K562 (cell line): Measurements from ENCODE around the gene RUSC1. TPM values are rescaled to one million over a fixed set of nuclear protein-coding genes. Genes with fewer than 3 reads are reported as not detected.

ENCODE experiments used
- microRNA counts: library from miRNA; unstranded; fragments of <30 nt; microRNA quantifications from one replicate; lab custom pipeline; 2016
- microRNA-seq: library from miRNA; unstranded; fragments of <30 nt; microRNA quantifications from one replicate; pipeline ENCODE4, GENCODE V29; 2018; ENCODE audit warnings: borderline microRNAs expressed
- polyA plus RNA-seq, 8 experiments: library from polyadenylated mRNA; depleted of rRNA in 4 of 8; stranded (reverse) in 5 of 8; unstranded in 3 of 8; fragments of >200 nt; fragmentation: Nextera tagmentation in 2 of 8; fragmentation: Illumina TruSeq in 1 of 8; extraction: Ambion mirVana in 2 of 8; extraction: Trizol in 1 of 8; gene quantifications; 2 replicates each; pipeline versions ENCODE4 v1.2.1 to v1.2.3, GENCODE V29; 2011 to 2014; ENCODE audit warnings: inconsistent platforms in 1 of 8, missing spikeins in 1 of 8
- small RNA-seq: library from RNA; depleted of rRNA; stranded (forward); fragments of <200 nt; gene quantifications from one replicate; pipeline ENCODE3, GENCODE V24; 2014
- total RNA-seq, 7 experiments: library from RNA; depleted of rRNA in 6 of 7; stranded (reverse); fragments of >200 nt in 6 of 7; fragmentation: Illumina TruSeq in 2 of 7; extraction: Trizol in 2 of 7; gene quantifications; 2 replicates each; pipeline versions ENCODE4 v1.2.1 to v1.2.3, GENCODE V29; 2011 to 2021; ENCODE audit warnings: low replicate concordance in 1 of 7

RUSC1 gene
- total and polyA plus RNA-seq, 9 of the 15 experiments (the other 6 are each of a cell fraction or from before 2014, with no cell fraction given), result 5.7 to 68.3 (median 33.6) TPM

MicroRNA genes within 50 kb of the gene (microRNA counts, 767-probe panel; counts per million panel counts)
- microRNA hsa-miR-555 (lab: Ali Mortazavi, UCI), result not detected

Small RNA genes within 50 kb of the gene (microRNA-seq; reads per million reads assigned to microRNA genes)
- gene MIR555, result not detected

Small RNA genes within 50 kb of the gene (small RNA-seq; reads per million reads assigned to genes)
- 0.15 reads per million for gene RNU6-106P

Other genes starting within 250 kb of the RUSC1 start
Only the 7 nearest of the 15 such genes appear.
- gene MTX1, start 112.2 kb upstream of the RUSC1 start, total RNA-seq (2014; rRNA removed), result 98.4 and 165 TPM in 2 replicates
- 37.3 and 44.6 TPM in 2 replicates for gene MTX1, start 112.2 kb upstream of the RUSC1 start, total RNA-seq (2014; rRNA removed; fragmentation: Illumina TruSeq; extraction: Trizol)
- 65.1 and 66.9 TPM in 2 replicates for gene MTX1, start 112.2 kb upstream of the RUSC1 start, total RNA-seq (2015; rRNA removed; fragmentation: Illumina TruSeq; extraction: Trizol)
- 73.8 and 83.3 TPM in 2 replicates for gene MTX1, start 112.2 kb upstream of the RUSC1 start, total RNA-seq (2021)
- 65.8 and 73.3 TPM in 2 replicates for gene MTX1, start 112.2 kb upstream of the RUSC1 start, polyA plus RNA-seq (2011; rRNA removed)
- gene MTX1, start 112.2 kb upstream of the RUSC1 start, polyA plus RNA-seq (2014; fragmentation: Illumina TruSeq; extraction: Trizol), result 80.0 and 88.4 TPM in 2 replicates
- gene MTX1, start 112.2 kb upstream of the RUSC1 start, polyA plus RNA-seq (2014; fragmentation: Nextera tagmentation; extraction: Ambion mirVana), result 10 to 100 TPM; 29.1 to 66.3 TPM
- 83.5 and 90.5 TPM in 2 replicates for gene MTX1, start 112.2 kb upstream of the RUSC1 start, polyA plus RNA-seq (2014; rRNA removed)
- 6.4 and 10.6 TPM in 2 replicates for gene ENTREP3, start 65.4 kb upstream of the RUSC1 start, total RNA-seq (2014; rRNA removed)
- gene ENTREP3, start 65.4 kb upstream of the RUSC1 start, total RNA-seq (2014; rRNA removed; fragmentation: Illumina TruSeq; extraction: Trizol), result 1.9 and 2.0 TPM in 2 replicates
- gene ENTREP3, start 65.4 kb upstream of the RUSC1 start, total RNA-seq (2015; rRNA removed; fragmentation: Illumina TruSeq; extraction: Trizol), result 3.4 and 4.1 TPM in 2 replicates
- 41.8 and 43.0 TPM in 2 replicates for gene ENTREP3, start 65.4 kb upstream of the RUSC1 start, total RNA-seq (2021)
- 5.9 and 17.5 TPM in 2 replicates for gene ENTREP3, start 65.4 kb upstream of the RUSC1 start, polyA plus RNA-seq (2011; rRNA removed)
- 11.8 and 21.9 TPM in 2 replicates for gene ENTREP3, start 65.4 kb upstream of the RUSC1 start, polyA plus RNA-seq (2014; fragmentation: Illumina TruSeq; extraction: Trizol)
- 1 to 10 TPM; 2.0 to 2.1 TPM for gene ENTREP3, start 65.4 kb upstream of the RUSC1 start, polyA plus RNA-seq (2014; fragmentation: Nextera tagmentation; extraction: Ambion mirVana)
- 15.4 and 17.7 TPM in 2 replicates for gene ENTREP3, start 65.4 kb upstream of the RUSC1 start, polyA plus RNA-seq (2014; rRNA removed)
- gene SCAMP3, start 58.5 kb upstream of the RUSC1 start, total RNA-seq (2014; rRNA removed), result 101 and 132 TPM in 2 replicates
- 13.4 and 14.2 TPM in 2 replicates for gene SCAMP3, start 58.5 kb upstream of the RUSC1 start, total RNA-seq (2014; rRNA removed; fragmentation: Illumina TruSeq; extraction: Trizol)
- 24.0 and 25.4 TPM in 2 replicates for gene SCAMP3, start 58.5 kb upstream of the RUSC1 start, total RNA-seq (2015; rRNA removed; fragmentation: Illumina TruSeq; extraction: Trizol)
- 111 TPM in 2 replicates for gene SCAMP3, start 58.5 kb upstream of the RUSC1 start, total RNA-seq (2021)
- gene SCAMP3, start 58.5 kb upstream of the RUSC1 start, polyA plus RNA-seq (2011; rRNA removed), result 100 and 140 TPM in 2 replicates
- 86.1 and 100 TPM in 2 replicates for gene SCAMP3, start 58.5 kb upstream of the RUSC1 start, polyA plus RNA-seq (2014; fragmentation: Illumina TruSeq; extraction: Trizol)
- 10 to 100 TPM; 72.9 to 83.3 TPM for gene SCAMP3, start 58.5 kb upstream of the RUSC1 start, polyA plus RNA-seq (2014; fragmentation: Nextera tagmentation; extraction: Ambion mirVana)
- gene SCAMP3, start 58.5 kb upstream of the RUSC1 start, polyA plus RNA-seq (2014; rRNA removed), result 130 and 131 TPM in 2 replicates
- 36.4 and 40.2 TPM in 2 replicates for gene CLK2, start 47.4 kb upstream of the RUSC1 start, total RNA-seq (2014; rRNA removed)
- 24.2 and 25.6 TPM in 2 replicates for gene CLK2, start 47.4 kb upstream of the RUSC1 start, total RNA-seq (2014; rRNA removed; fragmentation: Illumina TruSeq; extraction: Trizol)
- gene CLK2, start 47.4 kb upstream of the RUSC1 start, total RNA-seq (2015; rRNA removed; fragmentation: Illumina TruSeq; extraction: Trizol), result 37.0 and 39.6 TPM in 2 replicates
- gene CLK2, start 47.4 kb upstream of the RUSC1 start, total RNA-seq (2021), result 60.2 and 65.4 TPM in 2 replicates
- gene CLK2, start 47.4 kb upstream of the RUSC1 start, polyA plus RNA-seq (2011; rRNA removed), result 67.8 and 105 TPM in 2 replicates
- 59.9 and 67.3 TPM in 2 replicates for gene CLK2, start 47.4 kb upstream of the RUSC1 start, polyA plus RNA-seq (2014; fragmentation: Illumina TruSeq; extraction: Trizol)
- 10 to 100 TPM; 13.5 to 15.7 TPM for gene CLK2, start 47.4 kb upstream of the RUSC1 start, polyA plus RNA-seq (2014; fragmentation: Nextera tagmentation; extraction: Ambion mirVana)
- 69.1 and 81.4 TPM in 2 replicates for gene CLK2, start 47.4 kb upstream of the RUSC1 start, polyA plus RNA-seq (2014; rRNA removed)
- gene HCN3, start 43.4 kb upstream of the RUSC1 start, total RNA-seq (2014; rRNA removed), result 2.3 and 3.2 TPM in 2 replicates
- gene HCN3, start 43.4 kb upstream of the RUSC1 start, total RNA-seq (2014; rRNA removed; fragmentation: Illumina TruSeq; extraction: Trizol), result 1.7 and 2.9 TPM in 2 replicates
- gene HCN3, start 43.4 kb upstream of the RUSC1 start, total RNA-seq (2015; rRNA removed; fragmentation: Illumina TruSeq; extraction: Trizol), result 3.1 and 3.9 TPM in 2 replicates
- 6.6 and 7.0 TPM in 2 replicates for gene HCN3, start 43.4 kb upstream of the RUSC1 start, total RNA-seq (2021)
- 7.2 and 14.5 TPM in 2 replicates for gene HCN3, start 43.4 kb upstream of the RUSC1 start, polyA plus RNA-seq (2011; rRNA removed)
- gene HCN3, start 43.4 kb upstream of the RUSC1 start, polyA plus RNA-seq (2014; fragmentation: Illumina TruSeq; extraction: Trizol), result 5.6 and 5.9 TPM in 2 replicates
- 1 to 10 TPM in 1 of 2 experiments, under 1 TPM in 1; 0.91 to 1.0 TPM for gene HCN3, start 43.4 kb upstream of the RUSC1 start, polyA plus RNA-seq (2014; fragmentation: Nextera tagmentation; extraction: Ambion mirVana)
- gene HCN3, start 43.4 kb upstream of the RUSC1 start, polyA plus RNA-seq (2014; rRNA removed), result 7.3 and 9.7 TPM in 2 replicates
- 38.2 and 47.5 TPM in 2 replicates for gene PKLR, start 19.5 kb upstream of the RUSC1 start, total RNA-seq (2014; rRNA removed)
- gene PKLR, start 19.5 kb upstream of the RUSC1 start, total RNA-seq (2014; rRNA removed; fragmentation: Illumina TruSeq; extraction: Trizol), result 22.6 and 25.0 TPM in 2 replicates
- gene PKLR, start 19.5 kb upstream of the RUSC1 start, total RNA-seq (2015; rRNA removed; fragmentation: Illumina TruSeq; extraction: Trizol), result 12.1 and 12.8 TPM in 2 replicates
- 75.7 and 78.4 TPM in 2 replicates for gene PKLR, start 19.5 kb upstream of the RUSC1 start, total RNA-seq (2021)
- gene PKLR, start 19.5 kb upstream of the RUSC1 start, polyA plus RNA-seq (2011; rRNA removed), result 25.3 and 39.9 TPM in 2 replicates
- 58.5 and 62.1 TPM in 2 replicates for gene PKLR, start 19.5 kb upstream of the RUSC1 start, polyA plus RNA-seq (2014; fragmentation: Illumina TruSeq; extraction: Trizol)
- 10 to 100 TPM; 10.7 to 13.0 TPM for gene PKLR, start 19.5 kb upstream of the RUSC1 start, polyA plus RNA-seq (2014; fragmentation: Nextera tagmentation; extraction: Ambion mirVana)
- 50.4 and 51.2 TPM in 2 replicates for gene PKLR, start 19.5 kb upstream of the RUSC1 start, polyA plus RNA-seq (2014; rRNA removed)
- gene FDPS, start 12.0 kb upstream of the RUSC1 start, total RNA-seq (2014; rRNA removed), result 319 and 337 TPM in 2 replicates
- gene FDPS, start 12.0 kb upstream of the RUSC1 start, total RNA-seq (2014; rRNA removed; fragmentation: Illumina TruSeq; extraction: Trizol), result 360 and 368 TPM in 2 replicates
- gene FDPS, start 12.0 kb upstream of the RUSC1 start, total RNA-seq (2015; rRNA removed; fragmentation: Illumina TruSeq; extraction: Trizol), result 243 and 247 TPM in 2 replicates
- gene FDPS, start 12.0 kb upstream of the RUSC1 start, total RNA-seq (2021), result 332 and 344 TPM in 2 replicates
- 563 and 614 TPM in 2 replicates for gene FDPS, start 12.0 kb upstream of the RUSC1 start, polyA plus RNA-seq (2011; rRNA removed)
- gene FDPS, start 12.0 kb upstream of the RUSC1 start, polyA plus RNA-seq (2014; fragmentation: Illumina TruSeq; extraction: Trizol), result 313 and 328 TPM in 2 replicates
- gene FDPS, start 12.0 kb upstream of the RUSC1 start, polyA plus RNA-seq (2014; fragmentation: Nextera tagmentation; extraction: Ambion mirVana), result 100 to 1,000 TPM; 864 to 884 TPM
- 377 and 379 TPM in 2 replicates for gene FDPS, start 12.0 kb upstream of the RUSC1 start, polyA plus RNA-seq (2014; rRNA removed)